ENCODE data around the gene IL17RC. TPM values are rescaled to one million over a fixed set of nuclear protein-coding genes. Genes with fewer than 3 reads are reported as not detected.

The IL17RC gene
- total RNA-seq, 1 experiment from 2014 or later: 45.0 TPM

GRCh38 chr3:9942164-9942563, 25.3 kb downstream of the IL17RC start:
- peaks cover 4% of the 10 kb centered on the region; the same call in 1 of the 2 replicates for H3K36me3 ChIP-seq (ENCODE audit: low read depth)
- peaks cover 28% of the 10 kb centered on the region; the same call in 1 of the 2 replicates for H3F3A ChIP-seq (ENCODE audit: insufficient read depth, low read depth)
- intact Hi-C loops (cut with micrococcal nuclease; ENCODE audit: unreplicated experiment): loop anchor here (10.0 kb wide), 1 partner anchor 227 kb away; no protein-coding TSS in a partner anchor
- no peak for DNase-seq
- no peak overlapping the region for H3K4me3 ChIP-seq
- no peak for TF ChIP-seq EZH2 (IDR thresholded peaks at IDR 0.05; ENCODE audit: low read depth)
- ChIA-PET CTCF (no interaction called here), POLR2A (ENCODE audit: unreplicated experiment) (no interaction called here)
- BruUV-seq (replicated peaks): no TSS peak
- no peaks in the 10 kb centered on the region for H3K9me3 ChIP-seq (ENCODE audit: insufficient read depth, low read depth)
- H3K4me2 ChIP-seq: no peak overlapping the region
- no peak overlapping the region for H3K27ac ChIP-seq
- no peaks in the 10 kb centered on the region for H3K27me3 ChIP-seq (ENCODE audit: insufficient read depth, low read depth)
- no peak overlapping the region for H2AFZ ChIP-seq
- H3K4me1 ChIP-seq (replicated peaks; ENCODE audit: insufficient read depth): no peaks in the 10 kb centered on the region
- no peaks in the 10 kb centered on the region for H3K9me2 ChIP-seq (ENCODE audit: insufficient read depth)
- H4K20me1 ChIP-seq (ENCODE audit: insufficient read depth): no peaks in the 10 kb centered on the region
- no peaks in the 10 kb centered on the region for H3K79me2 ChIP-seq (ENCODE audit: low read depth)

GRCh38 chr3:9942934-9943690, 26.2 kb downstream of the IL17RC start:
- H3K9me2 ChIP-seq (ENCODE audit: insufficient read depth): no peaks in the 10 kb centered on the region
- H3K79me2 ChIP-seq (ENCODE audit: low read depth): peaks cover 6% of the 10 kb centered on the region; the same call in 1 of the 2 replicates
- POLR2A ChIA-PET (ENCODE audit: unreplicated experiment): no interaction called here
- no peak overlapping the region for H3K27ac ChIP-seq
- H3K4me1 ChIP-seq (replicated peaks; ENCODE audit: insufficient read depth): peaks cover 5% of the 10 kb centered on the region
- H3K36me3 ChIP-seq (ENCODE audit: low read depth): peaks cover 2% of the 10 kb centered on the region; the same call in 1 of the 2 replicates
- H3K27me3 ChIP-seq (ENCODE audit: insufficient read depth, low read depth): no peaks in the 10 kb centered on the region
- no peak for DNase-seq
- H3K4me3 ChIP-seq: no peak overlapping the region
- no peaks in the 10 kb centered on the region for H4K20me1 ChIP-seq (ENCODE audit: insufficient read depth)
- intact Hi-C loops (cut with micrococcal nuclease; ENCODE audit: unreplicated experiment): loop anchor here (10.0 kb wide), 1 partner anchor 228 kb away; no protein-coding TSS in a partner anchor
- H3K9me3 ChIP-seq (ENCODE audit: insufficient read depth, low read depth): no peaks in the 10 kb centered on the region
- TF ChIP-seq EZH2 (IDR thresholded peaks at IDR 0.05; ENCODE audit: low read depth) (no peak), CTCF (conservative IDR thresholded peaks at IDR 0.05) (no peak)
- CTCF ChIA-PET: no interaction called here
- H2AFZ ChIP-seq: no peak overlapping the region
- no peak overlapping the region for H3K4me2 ChIP-seq
- no TSS peak for BruUV-seq (replicated peaks)
- peaks cover 23% of the 10 kb centered on the region; the same call in 1 of the 2 replicates for H3F3A ChIP-seq (ENCODE audit: insufficient read depth, low read depth)

- H3K4me1 ChIP-seq (replicated peaks; ENCODE audit: insufficient read depth): peaks cover 6% of the 10 kb centered on the region
- H3K79me2 ChIP-seq (ENCODE audit: low read depth): peaks cover 6% of the 10 kb centered on the region; the same call in 1 of the 2 replicates
- CTCF ChIA-PET: interaction anchor here (0.6 kb wide), 1 partner anchor 21 kb away, joined by 3 read pairs; no protein-coding TSS in a partner anchor
- H3K36me3 ChIP-seq (ENCODE audit: low read depth): no peaks in the 10 kb centered on the region
- no peaks in the 10 kb centered on the region for H4K20me1 ChIP-seq (ENCODE audit: insufficient read depth)
- TF ChIP-seq EZH2 (IDR thresholded peaks at IDR 0.05; ENCODE audit: low read depth): no peak
- no peak for TF ChIP-seq CTCF (conservative IDR thresholded peaks at IDR 0.05)
- H3K9me3 ChIP-seq (ENCODE audit: insufficient read depth, low read depth): no peaks in the 10 kb centered on the region
- peaks cover 23% of the 10 kb centered on the region; the same call in 1 of the 2 replicates for H3F3A ChIP-seq (ENCODE audit: insufficient read depth, low read depth)
- no peak for DNase-seq
- POLR2A ChIA-PET (ENCODE audit: unreplicated experiment): no interaction called here
- no peak overlapping the region for H3K4me3 ChIP-seq
- H2AFZ ChIP-seq: no peak overlapping the region
- no peak overlapping the region for H3K4me2 ChIP-seq
- intact Hi-C loops (cut with micrococcal nuclease; ENCODE audit: unreplicated experiment): loop anchor here (10.0 kb wide), 1 partner anchor 229 kb away; no protein-coding TSS in a partner anchor
- no peak overlapping the region for H3K27ac ChIP-seq
- no peaks in the 10 kb centered on the region for H3K27me3 ChIP-seq (ENCODE audit: insufficient read depth, low read depth)
- BruUV-seq (replicated peaks): no TSS peak
- no peaks in the 10 kb centered on the region for H3K9me2 ChIP-seq (ENCODE audit: insufficient read depth)
Measured at GRCh38 chr3:9944271-9944670, 27.4 kb downstream of the IL17RC start.

All from PC-9 (cell line).